ENCODE measurements around the gene GTF2A1L. TPM values are rescaled to one million over a fixed set of nuclear protein-coding genes. Genes with fewer than 3 reads are reported as not detected.

Gene GTF2A1L
- total RNA-seq, 4 donors from 2014 or later, result 1.1 to 2.4 TPM; not detected in 2

DNA sequence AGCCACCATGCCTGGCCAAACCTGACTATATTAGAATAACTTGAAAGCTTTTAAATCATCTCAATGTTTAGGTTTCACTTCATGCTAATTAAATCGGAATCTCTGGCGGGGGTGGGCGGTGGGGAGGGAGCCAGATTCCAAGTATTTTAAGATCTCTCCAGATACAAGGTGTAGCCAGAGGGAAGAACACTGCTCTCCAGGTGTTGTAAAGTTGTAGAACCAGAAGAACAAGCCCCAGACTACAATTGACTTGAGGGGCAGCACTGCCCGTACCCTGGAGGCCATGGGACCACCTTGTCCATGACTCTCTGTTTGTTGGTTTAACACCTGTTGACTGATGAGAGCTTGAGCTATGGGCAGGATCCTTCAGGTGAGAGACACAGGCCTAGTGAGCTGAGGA, 33.1 kb upstream of the GTF2A1L start:
- ATAC-seq (ENCODE audit: low FRiP score) (no peak), DNase-seq (ENCODE audit: low spot score) (no peak)
- TF ChIP-seq, protein P1, sequence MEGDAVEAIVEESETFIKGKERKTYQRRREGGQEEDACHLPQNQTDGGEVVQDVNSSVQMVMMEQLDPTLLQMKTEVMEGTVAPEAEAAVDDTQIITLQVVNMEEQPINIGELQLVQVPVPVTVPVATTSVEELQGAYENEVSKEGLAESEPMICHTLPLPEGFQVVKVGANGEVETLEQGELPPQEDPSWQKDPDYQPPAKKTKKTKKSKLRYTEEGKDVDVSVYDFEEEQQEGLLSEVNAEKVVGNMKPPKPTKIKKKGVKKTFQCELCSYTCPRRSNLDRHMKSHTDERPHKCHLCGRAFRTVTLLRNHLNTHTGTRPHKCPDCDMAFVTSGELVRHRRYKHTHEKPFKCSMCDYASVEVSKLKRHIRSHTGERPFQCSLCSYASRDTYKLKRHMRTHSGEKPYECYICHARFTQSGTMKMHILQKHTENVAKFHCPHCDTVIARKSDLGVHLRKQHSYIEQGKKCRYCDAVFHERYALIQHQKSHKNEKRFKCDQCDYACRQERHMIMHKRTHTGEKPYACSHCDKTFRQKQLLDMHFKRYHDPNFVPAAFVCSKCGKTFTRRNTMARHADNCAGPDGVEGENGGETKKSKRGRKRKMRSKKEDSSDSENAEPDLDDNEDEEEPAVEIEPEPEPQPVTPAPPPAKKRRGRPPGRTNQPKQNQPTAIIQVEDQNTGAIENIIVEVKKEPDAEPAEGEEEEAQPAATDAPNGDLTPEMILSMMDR (IDR thresholded peaks at IDR 0.05), result no peak

DNA sequence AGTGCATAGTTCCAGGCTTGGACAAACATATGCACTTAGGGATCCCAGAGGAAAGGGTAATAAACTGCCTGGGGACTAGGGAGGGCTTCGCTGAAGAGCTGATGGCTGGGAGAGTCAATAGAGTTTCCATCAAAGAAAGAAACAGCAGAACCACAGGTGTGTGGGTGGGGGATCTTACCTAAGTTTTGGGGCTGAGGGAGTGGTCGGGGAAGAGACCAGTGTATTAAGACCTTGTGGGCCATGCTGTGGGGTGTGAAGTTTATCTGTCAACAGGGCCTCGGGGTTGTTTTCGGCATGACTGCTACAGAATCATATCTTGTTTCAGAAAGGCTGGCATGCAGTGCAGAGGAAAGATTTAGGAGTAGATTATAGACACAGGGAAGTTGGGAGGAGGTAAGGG, 31.2 kb upstream of the GTF2A1L start:
- no peak for DNase-seq (ENCODE audit: low spot score)
- ATAC-seq (ENCODE audit: low FRiP score), result no peak
- TF ChIP-seq, protein P1 (IDR thresholded peaks at IDR 0.05), result no peak

DNA sequence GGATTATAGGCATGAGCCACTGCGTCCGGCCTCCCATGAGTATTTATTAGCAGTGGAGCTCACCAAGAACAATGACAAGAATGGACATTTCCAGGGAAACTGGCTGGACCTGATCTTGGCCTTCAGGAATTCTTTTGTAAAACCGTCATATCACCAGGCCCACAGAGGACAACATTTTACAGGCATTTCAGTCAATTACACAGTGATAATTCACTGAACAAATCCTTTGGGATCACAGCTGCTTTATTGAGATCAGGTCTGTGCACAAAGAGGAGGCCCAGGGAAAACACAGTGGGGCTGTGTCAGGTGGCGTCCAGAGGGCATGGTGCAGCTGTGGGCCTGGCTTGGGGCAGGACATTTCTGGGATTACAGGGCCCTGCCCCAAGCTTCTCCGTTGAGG, 30.1 kb upstream of the GTF2A1L start:
- TF ChIP-seq, protein P1 (IDR thresholded peaks at IDR 0.05), result no peak
- ATAC-seq (ENCODE audit: low FRiP score), result no peak
- DNase-seq (ENCODE audit: low spot score), result no peak

- TF ChIP-seq, protein P1 (IDR thresholded peaks at IDR 0.05), result no peak
- no peak for DNase-seq (ENCODE audit: low spot score)
- ATAC-seq (ENCODE audit: low FRiP score), result no peak
These were observed 29.7 kb upstream of the GTF2A1L start for GRCh38 chr2:48587961-48588360.

DNA sequence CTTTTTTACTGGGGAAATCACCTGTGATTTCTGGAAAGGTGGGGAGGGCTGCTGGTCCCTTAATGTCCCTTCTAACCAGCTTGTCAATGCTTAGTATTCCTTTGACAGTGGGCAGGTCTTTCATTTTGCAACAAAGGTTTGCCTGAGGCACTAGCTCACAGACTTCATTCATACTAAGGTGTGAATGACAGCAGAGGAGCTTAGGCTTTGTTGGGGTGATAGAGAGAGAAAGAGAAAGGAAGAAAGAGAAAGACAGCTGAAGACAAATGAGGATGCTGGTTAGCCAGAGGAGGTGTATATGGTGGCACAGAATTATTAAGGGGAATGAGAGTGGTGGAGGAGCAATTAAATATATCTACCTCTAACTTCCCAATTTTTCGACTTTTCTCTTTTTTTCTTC, 28.9 kb upstream of the GTF2A1L start:
- DNase-seq (ENCODE audit: low spot score) (no peak), ATAC-seq (ENCODE audit: low FRiP score) (no peak)
- TF ChIP-seq, protein P1 (IDR thresholded peaks at IDR 0.05), result no peak

- no peak for ATAC-seq (ENCODE audit: low FRiP score)
- no peak for DNase-seq (ENCODE audit: low spot score)
- TF ChIP-seq, protein P1 (IDR thresholded peaks at IDR 0.05), result peak in 1 of 3 donors; percentile 72
These were observed 28.4 kb upstream of the GTF2A1L start for GRCh38 chr2:48589170-48589767.

DNA sequence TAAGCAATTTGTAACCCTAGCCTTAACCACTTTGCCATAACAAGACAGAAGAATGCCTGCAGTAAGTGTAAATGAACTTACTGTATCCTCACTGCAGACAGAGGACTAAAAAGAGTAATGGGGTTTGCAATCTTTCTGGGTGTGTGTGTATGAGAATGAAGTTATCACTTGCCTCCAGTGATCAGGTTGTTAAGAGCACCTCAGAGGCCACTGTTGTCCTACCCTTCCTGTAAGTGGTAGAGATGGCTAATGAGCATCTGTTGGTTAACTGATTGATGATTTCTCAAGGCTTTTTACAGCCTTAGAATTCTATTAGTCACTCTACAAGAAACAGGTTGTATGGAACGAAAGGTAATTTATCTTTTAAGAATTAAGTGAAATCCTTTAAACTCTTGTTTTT, 27.6 kb upstream of the GTF2A1L start:
- no peak for ATAC-seq (ENCODE audit: low FRiP score)
- TF ChIP-seq, protein P1 (IDR thresholded peaks at IDR 0.05), result no peak
- DNase-seq (ENCODE audit: low spot score), result no peak
